ENCODE results near the gene NUAK1. TPM values are rescaled to one million over a fixed set of nuclear protein-coding genes. Genes with fewer than 3 reads are reported as not detected.

NUAK1 gene
- total RNA-seq, 1 experiment from 2014 or later: not detected

DNA sequence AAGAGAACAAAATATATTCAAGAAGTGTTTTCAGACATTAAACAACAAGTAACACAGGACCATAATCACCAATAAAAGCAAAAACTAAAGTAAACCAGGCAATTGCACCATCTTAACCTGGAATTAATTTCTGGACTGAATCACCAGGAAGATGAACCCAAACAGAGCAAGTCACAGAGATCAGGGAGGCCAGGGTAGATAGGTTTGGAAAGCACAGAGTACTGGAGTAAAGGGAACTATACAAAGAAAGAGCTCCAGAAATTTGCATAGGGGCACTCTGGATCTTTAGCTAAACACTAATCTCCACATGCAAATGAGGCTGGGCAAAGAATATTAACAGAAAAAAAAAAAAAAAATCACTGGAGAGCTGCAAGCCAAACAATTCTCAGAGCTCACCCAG is 84.7 kb downstream of the NUAK1 start:
- Histone ChIP-seq H3K27me3 (ENCODE audit: low read length) (no peaks in the 10 kb centered on the region), H3K36me3 (ENCODE audit: insufficient read depth, low read length) (no peaks in the 10 kb centered on the region), H3K9me3 (ENCODE audit: low read length) (no peaks in the 10 kb centered on the region), H3K79me2 (ENCODE audit: low read length) (no peaks in the 10 kb centered on the region), H2AFZ (ENCODE audit: low read length) (no peak overlapping the region), H3K4me2 (ENCODE audit: low read depth, low read length, poor library complexity, severe bottlenecking) (no peak overlapping the region), H3K9me2 (replicated peaks; ENCODE audit: insufficient read depth, low read length) (no peaks in the 10 kb centered on the region), H3K4me3 (ENCODE audit: low read length) (no peak overlapping the region), H3K27ac (ENCODE audit: low read length) (no peak overlapping the region), H3K9ac (ENCODE audit: low read length) (no peak overlapping the region), H3K4me1 (ENCODE audit: low read length) (peaks cover 8% of the 10 kb centered on the region), H4K20me1 (ENCODE audit: insufficient read depth, low read depth, low read length) (no peaks in the 10 kb centered on the region)
- no peak for DNase-seq

DNA sequence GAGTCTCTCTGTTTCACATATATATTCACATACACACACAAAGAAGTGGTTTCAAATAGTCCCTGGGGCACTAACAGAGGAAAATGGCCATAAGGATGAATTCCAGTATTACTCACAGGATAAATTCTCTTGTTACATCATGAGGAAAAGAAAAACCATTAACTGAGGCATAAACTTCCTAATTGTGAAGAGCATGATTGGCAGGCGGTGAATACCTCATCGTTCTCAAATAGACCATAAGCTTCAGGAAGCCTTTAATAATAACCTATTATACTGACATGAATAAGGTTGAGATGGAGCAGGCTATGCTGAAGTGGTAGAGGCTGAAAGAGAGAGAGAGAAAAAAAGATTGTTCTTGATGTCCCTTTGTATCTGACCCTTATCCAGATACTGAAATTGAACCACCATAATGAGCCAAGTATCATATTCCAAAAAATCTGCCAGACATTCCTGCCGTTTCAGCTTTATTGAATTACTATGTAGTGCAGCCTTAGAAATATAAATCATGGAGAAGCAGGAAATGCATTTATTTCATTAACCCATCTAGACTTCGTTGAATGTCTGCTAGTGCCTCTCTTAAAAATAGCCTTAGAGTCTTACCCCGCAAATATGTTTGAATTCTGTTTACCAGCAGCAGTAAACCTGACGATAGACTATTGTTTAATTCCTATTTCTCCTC is 86.8 kb downstream of the NUAK1 start:
- DNase-seq: no peak
- H3K9me3 ChIP-seq (ENCODE audit: low read length): no peaks in the 10 kb centered on the region
- no peak overlapping the region for H3K27ac ChIP-seq (ENCODE audit: low read length)
- 0 out of 2 replicates have a peak, but pooled peaks cover 3% of the 10 kb centered on the region for H3K27me3 ChIP-seq (ENCODE audit: low read length)
- no peak overlapping the region for H3K4me2 ChIP-seq (ENCODE audit: low read depth, low read length, poor library complexity, severe bottlenecking)
- no peaks in the 10 kb centered on the region for H3K79me2 ChIP-seq (ENCODE audit: low read length)
- H3K4me1 ChIP-seq (ENCODE audit: low read length): peaks cover 8% of the 10 kb centered on the region
- no peak overlapping the region for H3K9ac ChIP-seq (ENCODE audit: low read length)
- no peak overlapping the region for H3K4me3 ChIP-seq (ENCODE audit: low read length)
- no peaks in the 10 kb centered on the region for H3K9me2 ChIP-seq (replicated peaks; ENCODE audit: insufficient read depth, low read length)
- no peaks in the 10 kb centered on the region for H4K20me1 ChIP-seq (ENCODE audit: insufficient read depth, low read depth, low read length)
- no peaks in the 10 kb centered on the region for H3K36me3 ChIP-seq (ENCODE audit: insufficient read depth, low read length)
- H2AFZ ChIP-seq (ENCODE audit: low read length): no peak overlapping the region

DNA sequence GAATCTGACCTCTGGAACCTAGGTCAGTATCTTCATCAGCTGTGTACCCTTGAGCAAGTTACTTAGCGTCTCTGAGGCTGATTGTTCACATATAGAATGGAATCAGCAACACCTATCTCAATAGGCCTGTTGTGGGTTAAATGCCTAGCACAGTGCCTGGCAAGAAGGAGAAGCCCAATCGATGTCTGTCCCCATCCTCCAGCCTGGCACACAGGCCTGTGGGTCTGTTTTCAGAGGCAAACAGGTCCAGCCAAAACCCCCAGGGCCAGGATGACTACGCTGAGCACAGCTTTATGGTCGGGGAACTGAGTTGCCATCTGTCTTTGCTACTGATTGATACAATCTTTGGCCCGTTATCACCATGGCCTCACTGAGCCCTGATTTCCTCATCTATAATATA is 89.2 kb downstream of the NUAK1 start:
- peaks cover 8% of the 10 kb centered on the region for H3K4me1 ChIP-seq (ENCODE audit: low read length)
- no peaks in the 10 kb centered on the region for H4K20me1 ChIP-seq (ENCODE audit: insufficient read depth, low read depth, low read length)
- H2AFZ ChIP-seq (ENCODE audit: low read length): no peak overlapping the region
- no peaks in the 10 kb centered on the region for H3K36me3 ChIP-seq (ENCODE audit: insufficient read depth, low read length)
- no peaks in the 10 kb centered on the region for H3K9me2 ChIP-seq (replicated peaks; ENCODE audit: insufficient read depth, low read length)
- no peak overlapping the region for H3K9ac ChIP-seq (ENCODE audit: low read length)
- H3K27ac ChIP-seq (ENCODE audit: low read length): no peak overlapping the region
- no peak for DNase-seq
- H3K79me2 ChIP-seq (ENCODE audit: low read length): no peaks in the 10 kb centered on the region
- H3K4me3 ChIP-seq (ENCODE audit: low read length): no peak overlapping the region
- no peak overlapping the region for H3K4me2 ChIP-seq (ENCODE audit: low read depth, low read length, poor library complexity, severe bottlenecking)
- 0 out of 2 replicates have a peak, but pooled peaks cover 3% of the 10 kb centered on the region for H3K27me3 ChIP-seq (ENCODE audit: low read length)
- H3K9me3 ChIP-seq (ENCODE audit: low read length): no peaks in the 10 kb centered on the region

DNA sequence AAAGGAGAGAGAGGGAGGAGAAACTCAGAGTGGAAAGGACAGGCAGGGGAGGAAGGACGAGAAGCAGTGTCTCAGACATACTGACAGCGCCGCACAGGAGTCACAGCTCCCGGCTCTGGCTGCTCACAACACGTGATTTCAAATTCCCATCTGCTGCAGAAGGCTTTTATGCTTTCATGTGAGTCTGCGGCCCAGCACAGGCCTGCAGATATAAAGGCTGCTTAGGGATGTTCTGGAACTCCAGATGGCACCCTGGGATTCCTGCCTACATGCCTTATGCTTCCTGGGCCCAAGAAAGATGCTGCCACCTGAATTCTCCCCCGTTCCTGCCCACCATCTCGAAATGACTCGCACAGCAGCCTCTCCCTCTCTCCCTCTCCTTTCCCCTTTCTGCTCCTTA is 89.6 kb downstream of the NUAK1 start:
- H3K4me3 ChIP-seq (ENCODE audit: low read length): no peak overlapping the region
- H3K4me1 ChIP-seq (ENCODE audit: low read length): peaks cover 4% of the 10 kb centered on the region
- no peaks in the 10 kb centered on the region for H3K79me2 ChIP-seq (ENCODE audit: low read length)
- H3K36me3 ChIP-seq (ENCODE audit: insufficient read depth, low read length): no peaks in the 10 kb centered on the region
- 0 out of 2 replicates have a peak, but pooled peaks cover 3% of the 10 kb centered on the region for H3K27me3 ChIP-seq (ENCODE audit: low read length)
- H3K27ac ChIP-seq (ENCODE audit: low read length): no peak overlapping the region
- no peaks in the 10 kb centered on the region for H3K9me2 ChIP-seq (replicated peaks; ENCODE audit: insufficient read depth, low read length)
- H3K4me2 ChIP-seq (ENCODE audit: low read depth, low read length, poor library complexity, severe bottlenecking): no peak overlapping the region
- DNase-seq: no peak
- no peaks in the 10 kb centered on the region for H4K20me1 ChIP-seq (ENCODE audit: insufficient read depth, low read depth, low read length)
- no peak overlapping the region for H2AFZ ChIP-seq (ENCODE audit: low read length)
- H3K9me3 ChIP-seq (ENCODE audit: low read length): no peaks in the 10 kb centered on the region
- no peak overlapping the region for H3K9ac ChIP-seq (ENCODE audit: low read length)

DNA sequence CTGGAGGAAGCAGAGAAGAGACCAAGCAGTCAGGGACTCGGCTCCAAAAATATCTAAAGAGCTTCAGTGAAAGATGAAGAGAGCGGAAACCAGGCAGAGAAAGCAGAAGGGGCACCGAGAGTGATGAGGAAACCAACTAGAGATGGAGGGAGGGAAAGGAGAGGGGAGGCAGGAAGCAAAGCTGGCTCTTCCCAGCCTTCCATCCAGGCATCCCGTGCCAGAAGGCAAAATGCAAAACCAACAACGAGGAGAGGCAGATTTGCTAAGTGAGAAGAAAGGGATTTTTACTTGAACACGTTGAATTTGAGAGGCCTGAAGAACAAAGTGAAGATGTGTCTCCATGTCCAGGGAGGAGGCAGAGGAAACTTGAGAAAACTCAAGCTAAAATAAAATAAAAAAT is 90.1 kb downstream of the NUAK1 start:
- Histone ChIP-seq H4K20me1 (ENCODE audit: insufficient read depth, low read depth, low read length) (no peaks in the 10 kb centered on the region), H3K9ac (ENCODE audit: low read length) (no peak overlapping the region), H3K4me1 (ENCODE audit: low read length) (no peaks in the 10 kb centered on the region; the same call in 1 of the 2 replicates), H3K36me3 (ENCODE audit: insufficient read depth, low read length) (no peaks in the 10 kb centered on the region), H3K4me3 (ENCODE audit: low read length) (no peak overlapping the region), H3K27ac (ENCODE audit: low read length) (no peak overlapping the region), H3K9me2 (replicated peaks; ENCODE audit: insufficient read depth, low read length) (no peaks in the 10 kb centered on the region), H3K4me2 (ENCODE audit: low read depth, low read length, poor library complexity, severe bottlenecking) (no peak overlapping the region), H3K9me3 (ENCODE audit: low read length) (no peaks in the 10 kb centered on the region), H3K79me2 (ENCODE audit: low read length) (no peaks in the 10 kb centered on the region), H3K27me3 (ENCODE audit: low read length) (0 out of 2 replicates have a peak, but pooled peaks cover 3% of the 10 kb centered on the region), H2AFZ (ENCODE audit: low read length) (no peak overlapping the region)
- no peak for DNase-seq

DNA sequence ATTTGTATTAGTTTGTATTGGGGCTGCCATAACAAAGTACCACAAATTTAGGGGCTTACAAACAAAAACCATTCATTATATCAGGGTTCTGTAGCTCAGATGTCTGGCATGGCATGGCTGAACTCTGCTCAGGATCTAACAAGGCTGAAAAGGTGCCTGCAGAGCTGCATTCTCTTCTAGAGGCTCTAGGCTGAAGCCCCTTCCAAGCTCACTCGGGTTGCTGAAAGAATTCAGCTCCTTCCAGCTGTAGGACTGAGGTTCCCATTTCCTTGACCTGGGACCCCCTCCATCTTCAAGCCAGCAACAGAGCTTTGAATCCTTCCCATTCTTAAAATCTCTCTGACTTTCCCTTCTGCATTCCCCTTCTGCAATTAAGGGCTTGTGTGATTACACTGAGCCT is 90.7 kb downstream of the NUAK1 start:
- Histone ChIP-seq H3K9me2 (replicated peaks; ENCODE audit: insufficient read depth, low read length) (no peaks in the 10 kb centered on the region), H3K4me3 (ENCODE audit: low read length) (no peak overlapping the region), H3K4me1 (ENCODE audit: low read length) (no peaks in the 10 kb centered on the region), H3K4me2 (ENCODE audit: low read depth, low read length, poor library complexity, severe bottlenecking) (no peak overlapping the region), H2AFZ (ENCODE audit: low read length) (no peak overlapping the region), H3K79me2 (ENCODE audit: low read length) (no peaks in the 10 kb centered on the region), H3K27ac (ENCODE audit: low read length) (no peak overlapping the region), H4K20me1 (ENCODE audit: insufficient read depth, low read depth, low read length) (no peaks in the 10 kb centered on the region), H3K9ac (ENCODE audit: low read length) (no peak overlapping the region), H3K36me3 (ENCODE audit: insufficient read depth, low read length) (no peaks in the 10 kb centered on the region), H3K9me3 (ENCODE audit: low read length) (no peaks in the 10 kb centered on the region), H3K27me3 (ENCODE audit: low read length) (0 out of 2 replicates have a peak, but pooled peaks cover 3% of the 10 kb centered on the region)
- no peak for DNase-seq

DNA sequence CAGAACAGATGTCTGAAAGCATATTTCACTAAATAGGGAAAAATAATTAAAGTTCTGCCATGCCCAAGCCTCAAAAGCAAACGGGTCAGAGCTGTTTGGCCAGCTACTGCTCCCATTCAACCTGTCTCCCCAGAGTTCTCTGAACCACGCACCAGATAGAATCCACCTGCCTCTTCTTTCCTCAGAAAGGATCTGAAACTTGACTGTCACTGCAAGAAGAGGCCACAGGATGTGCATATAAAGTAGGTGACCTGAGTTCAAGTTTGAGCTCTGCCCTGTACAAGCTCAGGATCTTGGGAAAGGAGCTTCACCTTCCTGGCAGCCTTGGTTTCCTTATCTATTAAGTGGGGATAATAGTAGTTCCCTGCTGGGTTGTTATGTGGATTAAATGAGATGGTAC is 91.8 kb downstream of the NUAK1 start:
- no peak overlapping the region for H3K9ac ChIP-seq (ENCODE audit: low read length)

DNA sequence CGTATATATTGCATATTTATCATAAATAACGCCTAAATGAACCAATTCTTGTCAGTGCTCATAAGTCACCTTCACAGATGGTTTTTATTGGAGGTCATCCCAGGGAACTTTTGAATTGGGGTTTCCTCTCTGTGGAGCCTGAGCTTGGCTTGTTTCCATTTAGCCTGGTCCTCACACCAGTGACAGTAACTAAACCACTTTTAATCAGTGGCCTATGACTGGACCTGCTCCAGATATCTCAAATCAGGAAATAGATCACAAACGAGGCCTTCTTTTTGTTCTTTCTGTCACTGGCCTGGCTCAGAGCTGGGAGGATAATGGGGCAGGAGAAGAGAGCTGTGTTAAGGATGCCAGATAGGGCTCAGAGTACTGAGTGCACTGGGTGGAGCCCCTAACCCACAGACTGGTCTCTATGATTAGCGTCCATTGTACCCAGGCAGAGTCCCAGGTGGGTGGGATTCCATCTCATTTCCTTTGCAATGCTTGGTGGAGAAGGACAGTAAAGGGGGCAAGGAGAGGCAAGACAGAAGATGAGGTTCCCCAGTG is 92.4 kb downstream of the NUAK1 start:
- Histone ChIP-seq H3K4me3 (ENCODE audit: low read length) (no peak overlapping the region), H4K20me1 (ENCODE audit: insufficient read depth, low read depth, low read length) (no peaks in the 10 kb centered on the region), H3K9ac (ENCODE audit: low read length) (no peak overlapping the region), H2AFZ (ENCODE audit: low read length) (no peak overlapping the region), H3K36me3 (ENCODE audit: insufficient read depth, low read length) (no peaks in the 10 kb centered on the region), H3K9me3 (ENCODE audit: low read length) (no peaks in the 10 kb centered on the region), H3K27ac (ENCODE audit: low read length) (no peak overlapping the region), H3K79me2 (ENCODE audit: low read length) (no peaks in the 10 kb centered on the region), H3K4me1 (ENCODE audit: low read length) (no peaks in the 10 kb centered on the region), H3K9me2 (replicated peaks; ENCODE audit: insufficient read depth, low read length) (no peaks in the 10 kb centered on the region), H3K4me2 (ENCODE audit: low read depth, low read length, poor library complexity, severe bottlenecking) (no peak overlapping the region), H3K27me3 (ENCODE audit: low read length) (0 out of 2 replicates have a peak, but pooled peaks cover 3% of the 10 kb centered on the region)
- no peak for DNase-seq

More for the DNA sequence above, 91.8 kb downstream of the NUAK1 start:
- no peak overlapping the region for H2AFZ ChIP-seq (ENCODE audit: low read length)
- no peak overlapping the region for H3K4me3 ChIP-seq (ENCODE audit: low read length)
- 0 out of 2 replicates have a peak, but pooled peaks cover 3% of the 10 kb centered on the region for H3K27me3 ChIP-seq (ENCODE audit: low read length)
- H3K9me3 ChIP-seq (ENCODE audit: low read length): no peaks in the 10 kb centered on the region
- H4K20me1 ChIP-seq (ENCODE audit: insufficient read depth, low read depth, low read length): no peaks in the 10 kb centered on the region
- H3K4me1 ChIP-seq (ENCODE audit: low read length): no peaks in the 10 kb centered on the region
- H3K36me3 ChIP-seq (ENCODE audit: insufficient read depth, low read length): no peaks in the 10 kb centered on the region
- H3K27ac ChIP-seq (ENCODE audit: low read length): no peak overlapping the region
- no peak for DNase-seq
- no peaks in the 10 kb centered on the region for H3K9me2 ChIP-seq (replicated peaks; ENCODE audit: insufficient read depth, low read length)
- no peak overlapping the region for H3K4me2 ChIP-seq (ENCODE audit: low read depth, low read length, poor library complexity, severe bottlenecking)
- no peaks in the 10 kb centered on the region for H3K79me2 ChIP-seq (ENCODE audit: low read length)

Measured in Karpas-422 (cell line).